ENCODE measurements around the gene PRIM2. TPM values are rescaled to one million over a fixed set of nuclear protein-coding genes. Genes with fewer than 3 reads are reported as not detected.
"Not testable (repeated sequence)": the region's sequence is repeated elsewhere in the genome, so short reads cannot be mapped to it uniquely, and the experiment has no call there.

The PRIM2 gene
- total RNA-seq, 4 donors from 2014 or later, result 11.0 to 16.2 (median 13.3) TPM

DNA sequence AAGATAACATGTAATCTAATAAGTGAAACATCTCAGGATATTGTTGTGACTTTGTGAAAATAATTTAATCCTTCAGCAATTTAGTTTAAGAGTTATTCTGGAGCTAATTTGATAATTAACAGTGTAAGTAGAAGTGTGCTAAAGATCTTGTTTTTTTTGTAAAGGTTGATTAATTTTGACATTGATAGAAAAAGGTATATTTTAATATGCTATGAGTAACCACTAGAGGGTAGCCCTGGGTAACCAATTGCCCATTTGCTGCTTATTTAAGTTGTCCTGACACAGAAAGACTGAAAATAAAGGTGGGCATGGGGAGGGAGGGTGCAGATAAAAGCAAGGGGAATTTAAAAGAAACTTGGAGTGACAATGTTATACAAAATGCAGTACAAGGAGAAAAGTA is 262.1 kb downstream of the PRIM2 start:
- H3K27ac ChIP-seq; H3K9me3 ChIP-seq; H3K27me3 ChIP-seq; H3K36me3 ChIP-seq; intact Hi-C loops (cut with DNase I); H3K4me1 ChIP-seq; DNase-seq; H3K4me3 ChIP-seq (replicated peaks in 1 of 3): not testable (repeated sequence)
- peak in 1 of 6 experiments; percentile 18 for TF ChIP-seq CTCF (IDR thresholded peaks at IDR 0.05)

GRCh38 chr6:57581586-57581985 is 264.2 kb downstream of the PRIM2 start:
- H3K27me3 ChIP-seq; H3K36me3 ChIP-seq; H3K4me1 ChIP-seq; H3K27ac ChIP-seq; intact Hi-C loops (cut with DNase I); H3K4me3 ChIP-seq (replicated peaks in 1 of 3); H3K9me3 ChIP-seq; DNase-seq: not testable (repeated sequence)
- WGBS, 2 donors, result 93 to 96% methylated on average over 3 of the region's 3 CpGs

GRCh38 chr6:57601105-57601504 is 283.7 kb downstream of the PRIM2 start:
- H3K4me1 ChIP-seq; DNase-seq; H3K4me3 ChIP-seq (replicated peaks in 1 of 3); H3K9me3 ChIP-seq; H3K36me3 ChIP-seq; intact Hi-C loops (cut with DNase I); H3K27me3 ChIP-seq; H3K27ac ChIP-seq: not testable (repeated sequence)
- WGBS, 2 donors, result 82 to 87% methylated on average over 3 of the region's 3 CpGs

DNA sequence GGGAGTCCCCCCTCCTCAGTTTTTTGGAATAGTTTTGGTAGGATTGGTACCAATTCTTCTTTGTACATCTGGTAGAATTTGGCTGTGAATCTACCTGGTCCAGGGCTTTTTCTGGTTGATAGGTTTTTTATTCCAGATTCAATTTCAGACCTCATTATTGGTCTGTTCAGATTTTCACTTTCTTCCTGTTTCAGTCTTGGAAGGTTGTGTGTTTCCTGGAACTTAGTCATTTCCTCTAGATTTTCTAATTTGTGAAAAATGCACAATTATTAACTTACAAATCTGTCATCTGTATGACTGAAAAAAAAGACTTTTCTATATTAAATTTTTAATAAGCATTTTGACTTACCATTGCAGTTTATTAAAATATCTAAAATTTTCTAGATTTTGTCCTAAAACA is 287.9 kb downstream of the PRIM2 start:
- H3K4me1 ChIP-seq; H3K9me3 ChIP-seq; H3K27ac ChIP-seq; DNase-seq; H3K36me3 ChIP-seq; H3K4me3 ChIP-seq (replicated peaks in 1 of 3); H3K27me3 ChIP-seq; intact Hi-C loops (cut with DNase I): not testable (repeated sequence)

DNA sequence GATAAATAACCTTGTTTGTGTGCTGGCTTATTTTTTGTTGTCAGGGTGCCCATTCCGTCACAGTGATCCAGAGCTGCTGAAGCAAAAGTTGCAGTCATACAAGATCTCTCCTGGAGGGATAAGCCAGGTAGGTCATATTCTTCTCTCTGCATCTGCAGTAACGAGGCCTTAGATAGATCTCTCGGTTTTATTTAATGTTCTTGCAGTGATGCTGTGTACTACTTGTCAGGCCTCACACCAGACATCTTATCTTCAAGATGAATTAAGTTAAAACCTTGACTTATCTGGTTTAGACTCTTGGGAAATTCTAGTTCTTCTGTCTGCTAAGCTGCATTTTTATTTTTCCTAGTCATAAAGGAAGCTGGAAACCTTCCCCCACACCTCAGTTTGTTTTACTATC is 288.9 kb downstream of the PRIM2 start:
- intact Hi-C loops (cut with DNase I); H3K9me3 ChIP-seq; H3K4me3 ChIP-seq (replicated peaks in 1 of 3); H3K4me1 ChIP-seq; H3K27me3 ChIP-seq; H3K36me3 ChIP-seq; H3K27ac ChIP-seq; DNase-seq: not testable (repeated sequence)
- WGBS, 2 donors, result 93 to 100% methylated on average over 3 of the region's 3 CpGs

DNA sequence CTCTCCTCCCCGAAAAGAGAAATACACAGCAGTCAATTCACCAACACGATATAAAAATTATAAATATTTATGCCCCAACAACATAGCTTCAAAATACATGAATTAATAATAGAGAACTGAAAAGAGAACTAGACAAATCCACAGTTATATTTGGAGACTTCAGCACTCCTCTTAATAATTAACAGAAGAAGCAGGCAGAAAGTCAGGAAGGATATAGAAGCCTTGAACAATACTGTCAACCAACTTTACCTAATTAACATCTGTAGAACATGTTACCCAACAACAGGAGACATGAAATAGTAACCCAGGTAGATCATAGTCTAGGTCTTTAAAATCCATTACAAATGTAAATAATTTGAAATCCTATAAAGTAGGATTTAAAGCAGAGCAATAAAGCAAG is 293.2 kb downstream of the PRIM2 start:
- H3K27me3 ChIP-seq; H3K4me1 ChIP-seq; H3K36me3 ChIP-seq; H3K27ac ChIP-seq; H3K4me3 ChIP-seq (replicated peaks in 1 of 3); intact Hi-C loops (cut with DNase I); DNase-seq; H3K9me3 ChIP-seq: not testable (repeated sequence)
- 100% methylated on average over 2 of the region's 2 CpGs for WGBS, 2 donors

- H3K4me3 ChIP-seq (replicated peaks in 1 of 3); intact Hi-C loops (cut with DNase I); H3K9me3 ChIP-seq; H3K27me3 ChIP-seq; H3K36me3 ChIP-seq; H3K27ac ChIP-seq; H3K4me1 ChIP-seq; DNase-seq: not testable (repeated sequence)
- WGBS, 2 donors, result 94 to 100% methylated on average over 6 of the region's 6 CpGs
Measured at GRCh38 chr6:57618959-57619358, 301.5 kb downstream of the PRIM2 start.

- 100% methylated on average over 1 of the region's 1 CpG for WGBS, 2 donors
- H3K27ac ChIP-seq; H3K4me3 ChIP-seq (replicated peaks in 1 of 3); DNase-seq; H3K27me3 ChIP-seq; H3K36me3 ChIP-seq; H3K4me1 ChIP-seq; H3K9me3 ChIP-seq; intact Hi-C loops (cut with DNase I): not testable (repeated sequence)
Measured at GRCh38 chr6:57631773-57632172, 314.3 kb downstream of the PRIM2 start.

- H3K4me3 ChIP-seq (replicated peaks in 1 of 3); H3K36me3 ChIP-seq; intact Hi-C loops (cut with DNase I); H3K27me3 ChIP-seq; H3K4me1 ChIP-seq; H3K27ac ChIP-seq; H3K9me3 ChIP-seq; DNase-seq: not testable (repeated sequence)
- 73 to 88% methylated on average over 2 of the region's 2 CpGs for WGBS, 2 donors
Measured at GRCh38 chr6:57658526-57658925, 341.1 kb downstream of the PRIM2 start.

DNA sequence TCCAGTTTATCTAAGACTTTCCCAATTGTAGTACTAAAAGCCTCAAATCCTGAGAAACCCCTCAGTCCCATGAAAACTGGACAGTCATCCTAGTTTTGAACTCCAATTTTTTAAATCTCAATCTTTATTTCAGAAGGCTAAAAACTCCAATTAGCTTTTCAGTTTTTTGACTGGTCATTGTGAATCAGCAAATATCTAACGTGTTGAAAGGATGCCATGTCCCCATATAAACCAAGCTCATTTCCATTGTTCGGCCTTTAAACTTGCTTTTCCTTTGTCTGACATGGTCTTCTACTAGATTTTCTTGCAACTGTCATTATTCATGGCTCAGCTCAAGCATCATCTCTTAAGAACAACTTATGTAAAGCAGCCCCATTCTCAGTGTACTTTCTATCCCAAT is 342.4 kb downstream of the PRIM2 start:
- H3K9me3 ChIP-seq; H3K4me1 ChIP-seq; DNase-seq; H3K36me3 ChIP-seq; intact Hi-C loops (cut with DNase I); H3K27me3 ChIP-seq; H3K4me3 ChIP-seq (replicated peaks in 1 of 3); H3K27ac ChIP-seq: not testable (repeated sequence)
- WGBS, 2 donors, result 83 to 87% methylated on average over 2 of the region's 2 CpGs

- H3K27ac ChIP-seq; H3K36me3 ChIP-seq; H3K4me1 ChIP-seq; H3K9me3 ChIP-seq; H3K4me3 ChIP-seq (replicated peaks in 1 of 3); H3K27me3 ChIP-seq; DNase-seq; intact Hi-C loops (cut with DNase I): not testable (repeated sequence)
- 68 to 82% methylated on average over 1 of the region's 1 CpG for whole genome bisulfite sequencing, 2 donors
Measured at GRCh38 chr6:57660940-57661339, 343.5 kb downstream of the PRIM2 start.

DNA sequence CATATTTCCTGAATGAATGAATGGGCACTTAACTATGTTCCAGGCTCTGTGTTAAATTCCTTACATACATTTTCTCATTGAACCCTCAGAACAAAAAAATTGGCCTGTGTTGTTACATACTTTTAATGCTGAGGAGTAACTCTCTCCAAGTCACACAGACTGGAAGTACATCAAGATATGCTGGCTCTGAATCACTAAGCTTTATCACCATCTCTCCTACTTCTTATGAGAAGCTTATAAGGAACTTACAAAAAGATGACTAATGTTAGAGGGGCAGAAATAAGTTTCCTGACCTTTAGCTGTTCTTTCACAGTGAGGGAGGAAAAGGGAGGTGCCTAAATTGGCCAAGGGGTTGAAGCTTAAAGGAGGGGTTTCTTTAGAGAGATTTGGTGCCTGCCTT is 350.7 kb downstream of the PRIM2 start:
- H3K4me1 ChIP-seq; DNase-seq; H3K36me3 ChIP-seq; H3K27ac ChIP-seq; intact Hi-C loops (cut with DNase I); H3K27me3 ChIP-seq; H3K4me3 ChIP-seq (replicated peaks in 1 of 3); H3K9me3 ChIP-seq: not testable (repeated sequence)

- WGBS, 2 donors, result 78 to 79% methylated on average over 3 of the region's 3 CpGs
- H3K9me3 ChIP-seq; intact Hi-C loops (cut with DNase I); H3K36me3 ChIP-seq; H3K27ac ChIP-seq; H3K4me3 ChIP-seq (replicated peaks in 1 of 3); H3K27me3 ChIP-seq; DNase-seq; H3K4me1 ChIP-seq: not testable (repeated sequence)
Measured at GRCh38 chr6:57671237-57671636, 353.8 kb downstream of the PRIM2 start.

Measured in thyroid gland (tissue), 4 donors.